HEK293 (cell line): ENCODE data around the gene SAFB.

Source experiments
- CTCF ChIA-PET: fragments of 350-600 bp; formaldehyde crosslinking; extraction: SDS; loops from one replicate; lab custom pipeline; 2021; ENCODE audit warnings: antibody characterized with exemption; lab: Yijun Ruan, JAX
- POLR2A ChIA-PET: fragments of 300-600 bp; formaldehyde crosslinking; extraction: SDS; loops from one replicate; lab custom pipeline; 2020; ENCODE audit warnings: antibody characterized with exemption, inconsistent platforms; lab: Yijun Ruan, JAX
- H3K27ac ChIP-seq: fragments of 200-500 bp; sonication (Bioruptor generic); 2 replicates; pipeline ENCODE4 v1.5.1; 2014; ENCODE audit warnings: low read depth, low read length, control low read depth, inconsistent platforms; ENCODE audit errors: extremely low read depth
- H3K36me3 ChIP-seq, 2 experiments: fragments of 200-500 bp in 1 of 2; sonication (Bioruptor generic) in 1 of 2; 1 replicate in 1 of 2; 2 replicates in 1 of 2; pipeline ENCODE4 v1.5.1; 2014 to 2017; ENCODE audit warnings: inconsistent platforms in 2 of 2, low read length in 2 of 2; ENCODE audit not compliant: control insufficient read depth in 2 of 2, insufficient read depth in 1 of 2
- H3K4me1 ChIP-seq: fragments of 200-500 bp; sonication (Bioruptor generic); 2 replicates; pipeline ENCODE4 v1.5.1; 2014; ENCODE audit warnings: mild to moderate bottlenecking, low read length, inconsistent platforms; ENCODE audit not compliant: control insufficient read depth, insufficient read depth
- H3K4me3 ChIP-seq: 2 replicates; pipeline ENCODE4 v1.5.1; 2011; ENCODE audit warnings: low read depth, mild to moderate bottlenecking, control low read depth, low read length, moderate library complexity
- H3K9me3 ChIP-seq: fragments of 200-500 bp; sonication (Bioruptor generic); 2 replicates; pipeline ENCODE4 v1.5.1; 2014; ENCODE audit warnings: low read depth, low read length, inconsistent platforms; ENCODE audit not compliant: control insufficient read depth, insufficient read depth
- GLIS1 ChIP-seq: fragments of 450-650 bp; formaldehyde crosslinking; IDR thresholded peaks from 2 replicates; pipeline ENCODE4 v1.5.1; 2016; ENCODE audit warnings: missing biosample characterization, missing genetic modification characterization
- SALL2 ChIP-seq: fragments of 450-650 bp; formaldehyde crosslinking; IDR thresholded peaks from 2 replicates; pipeline ENCODE4 v1.5.0; 2017; ENCODE audit warnings: missing biosample characterization, mild to moderate bottlenecking, missing genetic modification characterization, borderline replicate concordance
- SP3 ChIP-seq: fragments of 450-650 bp; formaldehyde crosslinking; IDR thresholded peaks from 2 replicates; pipeline ENCODE4 v1.5.1; 2016; ENCODE audit warnings: missing biosample characterization, missing genetic modification characterization
- ZBTB17 ChIP-seq: fragments of 450-650 bp; formaldehyde crosslinking; IDR thresholded peaks from 2 replicates; pipeline ENCODE4 v1.5.1; 2016; ENCODE audit warnings: missing biosample characterization, missing genetic modification characterization
- ZBTB8A ChIP-seq: fragments of 450-650 bp; formaldehyde crosslinking; IDR thresholded peaks from 2 replicates; pipeline ENCODE4 v1.5.1; 2016; ENCODE audit warnings: missing biosample characterization, missing genetic modification characterization
- ZNF211 ChIP-seq: fragments of 450-650 bp; formaldehyde crosslinking; IDR thresholded peaks from 2 replicates; pipeline ENCODE4 v1.5.1; 2016; ENCODE audit warnings: low read depth, missing biosample characterization, missing genetic modification characterization
- ZNF394 ChIP-seq: fragments of 450-650 bp; formaldehyde crosslinking; IDR thresholded peaks from 2 replicates; pipeline ENCODE4 v1.5.1; 2016; ENCODE audit warnings: missing biosample characterization, missing genetic modification characterization, mild to moderate bottlenecking, moderate library complexity, borderline replicate concordance
- ZNF449 ChIP-seq: fragments of 450-650 bp; formaldehyde crosslinking; IDR thresholded peaks from 2 replicates; pipeline ENCODE4 v1.5.1; 2017; ENCODE audit warnings: missing biosample characterization, mild to moderate bottlenecking, missing genetic modification characterization, moderate library complexity
- ZNF48 ChIP-seq: fragments of 450-650 bp; formaldehyde crosslinking; IDR thresholded peaks from 2 replicates; pipeline ENCODE4 v1.5.1; 2016; ENCODE audit warnings: missing biosample characterization, missing genetic modification characterization
- ZNF530 ChIP-seq: fragments of 450-650 bp; formaldehyde crosslinking; IDR thresholded peaks from 2 replicates; pipeline ENCODE4 v1.5.1; 2016; ENCODE audit warnings: low read depth, missing biosample characterization, missing genetic modification characterization
- ZNF548 ChIP-seq: fragments of 450-650 bp; formaldehyde crosslinking; IDR thresholded peaks from 2 replicates; pipeline ENCODE4 v1.5.1; 2016; ENCODE audit warnings: missing biosample characterization, missing genetic modification characterization
- ZNF558 ChIP-seq: fragments of 450-650 bp; formaldehyde crosslinking; IDR thresholded peaks from 2 replicates; pipeline ENCODE4 v1.5.1; 2016; ENCODE audit warnings: missing biosample characterization, missing genetic modification characterization
- ZNF600 ChIP-seq: fragments of 450-650 bp; formaldehyde crosslinking; IDR thresholded peaks from 2 replicates; pipeline ENCODE4 v1.5.1; 2016; ENCODE audit warnings: missing biosample characterization, missing genetic modification characterization
- ZNF623 ChIP-seq: fragments of 450-650 bp; formaldehyde crosslinking; IDR thresholded peaks from 2 replicates; pipeline ENCODE4 v1.5.1; 2016; ENCODE audit warnings: missing biosample characterization, missing genetic modification characterization
- ZNF677 ChIP-seq: fragments of 450-650 bp; IDR thresholded peaks from 2 replicates; pipeline ENCODE4 v1.5.0; 2018; ENCODE audit warnings: missing biosample characterization, mild to moderate bottlenecking, missing genetic modification characterization, moderate library complexity
- ZNF707 ChIP-seq: fragments of 450-650 bp; formaldehyde crosslinking; IDR thresholded peaks from 2 replicates; pipeline ENCODE4 v1.5.1; 2016; ENCODE audit warnings: missing biosample characterization, missing genetic modification characterization
- ZNF785 ChIP-seq: fragments of 450-650 bp; formaldehyde crosslinking; IDR thresholded peaks from 2 replicates; pipeline ENCODE4 v1.5.1; 2016; ENCODE audit warnings: missing biosample characterization, missing genetic modification characterization
- ZSCAN23 ChIP-seq: fragments of 450-650 bp; formaldehyde crosslinking; IDR thresholded peaks from 2 replicates; pipeline ENCODE4 v1.5.1; 2016; ENCODE audit warnings: missing biosample characterization, missing genetic modification characterization
- TF ChIP-seq, protein P1 (sequence below): fragments of 450-650 bp; formaldehyde crosslinking; IDR thresholded peaks from 2 replicates; pipeline ENCODE4 v1.5.1; 2016; ENCODE audit warnings: missing biosample characterization, missing genetic modification characterization

The SAFB gene

GRCh38 chr19:5605362-5605761 is 17.5 kb upstream of the SAFB start:
- peaks cover 70 to 97% of the 10 kb centered on the region in 2 experiments for H3K36me3 ChIP-seq
- CTCF ChIA-PET = no interaction called here
- no peaks in the 10 kb centered on the region for H3K4me1 ChIP-seq
- TF ChIP-seq ZNF449 (tag by site-specific recombination) = no peak
- no peak for TF ChIP-seq ZNF707
- no peak for TF ChIP-seq ZBTB17 (tag by site-specific recombination)
- TF ChIP-seq ZNF558 (tag by site-specific recombination) = no peak
- no peak for TF ChIP-seq ZNF211 (tag by site-specific recombination)
- no peak for TF ChIP-seq ZNF394 (tag by site-specific recombination)
- TF ChIP-seq ZNF785 = no peak
- TF ChIP-seq, all 188 proteins: peak for 0
- Histone ChIP-seq H3K9me3 (no peaks in the 10 kb centered on the region), H3K4me3 (no peak overlapping the region), H3K27ac (no peak overlapping the region)
- POLR2A ChIA-PET = interaction anchor here (0.9 kb wide), 1 partner anchor 17 kb away, joined by 4 read pairs; the partner anchor contains the start of genes SAFB and SAFB2

DNA sequence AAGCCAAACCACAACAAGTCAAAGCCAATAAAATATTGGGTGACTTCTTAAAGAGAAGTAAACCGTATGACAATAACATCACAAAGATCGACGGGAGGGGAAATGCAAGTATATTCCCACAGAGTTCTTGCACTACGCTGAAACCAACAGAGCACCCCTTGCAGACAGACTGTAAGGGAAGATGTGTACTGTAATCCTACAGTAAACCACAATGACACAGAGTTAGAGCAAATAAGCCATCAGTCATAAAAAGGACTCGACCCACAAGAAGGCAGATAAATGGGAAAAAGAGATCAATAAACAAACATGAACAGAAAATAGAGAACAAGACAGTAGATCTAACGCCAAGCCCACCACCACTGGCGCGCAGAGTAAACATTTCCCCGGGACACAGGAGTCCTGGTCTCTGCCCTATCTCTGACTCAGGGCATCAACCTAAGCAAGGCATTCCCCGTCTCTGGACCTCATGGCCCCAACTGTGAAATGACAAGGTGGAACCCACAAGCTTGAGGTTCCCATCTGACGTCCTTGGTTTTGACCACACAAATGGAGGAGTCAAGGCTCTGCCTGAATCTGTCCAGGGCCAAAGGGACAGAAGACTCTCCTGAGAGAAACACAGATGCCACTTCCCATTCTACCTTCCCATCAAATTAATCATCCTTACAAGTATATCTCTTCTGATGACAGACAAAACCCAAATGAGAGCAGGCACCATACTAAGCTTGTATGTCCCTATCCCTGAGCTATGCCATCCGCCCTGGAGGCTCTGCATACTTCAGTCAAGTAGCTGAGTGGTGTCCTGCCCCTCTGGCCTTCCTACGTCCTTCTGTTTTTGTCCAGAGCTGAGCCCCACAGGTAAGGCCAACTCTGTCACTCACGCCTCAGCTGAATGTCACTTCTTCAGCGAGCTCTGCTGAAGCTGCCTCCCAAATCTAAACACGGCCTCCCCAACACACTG is 15.3 kb upstream of the SAFB start:
- ChIA-PET POLR2A (interaction anchor here (1.2 kb wide), 1 partner anchor 15 kb away, joined by 3 read pairs; the partner anchor contains the start of genes SAFB and SAFB2), CTCF (no interaction called here)
- no peak overlapping the region for H3K4me3 ChIP-seq
- TF ChIP-seq ZNF548 (tag by site-specific recombination) (no peak), ZNF48 (tag by site-specific recombination) (no peak), SP3 (tag by site-specific recombination) (no peak), ZNF623 (tag by site-specific recombination) (no peak), GLIS1 (no peak), ZNF600 (tag by site-specific recombination) (no peak), ZSCAN23 (tag by site-specific recombination) (no peak), SALL2 (tag by site-specific recombination) (no peak), ZNF530 (tag by site-specific recombination) (no peak), ZNF785 (no peak), ZNF677 (tag by site-specific recombination) (no peak), ZNF394 (tag by site-specific recombination) (no peak), ZBTB8A (tag by site-specific recombination) (no peak)
- TF ChIP-seq, protein P1, sequence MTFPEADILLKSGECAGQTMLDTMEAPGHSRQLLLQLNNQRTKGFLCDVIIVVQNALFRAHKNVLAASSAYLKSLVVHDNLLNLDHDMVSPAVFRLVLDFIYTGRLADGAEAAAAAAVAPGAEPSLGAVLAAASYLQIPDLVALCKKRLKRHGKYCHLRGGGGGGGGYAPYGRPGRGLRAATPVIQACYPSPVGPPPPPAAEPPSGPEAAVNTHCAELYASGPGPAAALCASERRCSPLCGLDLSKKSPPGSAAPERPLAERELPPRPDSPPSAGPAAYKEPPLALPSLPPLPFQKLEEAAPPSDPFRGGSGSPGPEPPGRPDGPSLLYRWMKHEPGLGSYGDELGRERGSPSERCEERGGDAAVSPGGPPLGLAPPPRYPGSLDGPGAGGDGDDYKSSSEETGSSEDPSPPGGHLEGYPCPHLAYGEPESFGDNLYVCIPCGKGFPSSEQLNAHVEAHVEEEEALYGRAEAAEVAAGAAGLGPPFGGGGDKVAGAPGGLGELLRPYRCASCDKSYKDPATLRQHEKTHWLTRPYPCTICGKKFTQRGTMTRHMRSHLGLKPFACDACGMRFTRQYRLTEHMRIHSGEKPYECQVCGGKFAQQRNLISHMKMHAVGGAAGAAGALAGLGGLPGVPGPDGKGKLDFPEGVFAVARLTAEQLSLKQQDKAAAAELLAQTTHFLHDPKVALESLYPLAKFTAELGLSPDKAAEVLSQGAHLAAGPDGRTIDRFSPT (tag by site-specific recombination) = no peak
- no peak overlapping the region for H3K27ac ChIP-seq
- H3K36me3 ChIP-seq = peaks cover 69 to 93% of the 10 kb centered on the region in 2 experiments
- H3K9me3 ChIP-seq = no peaks in the 10 kb centered on the region
- no peaks in the 10 kb centered on the region for H3K4me1 ChIP-seq
